H1 (cell line): ENCODE data around the gene SLC35D2. TPM values are rescaled to one million over a fixed set of nuclear protein-coding genes. Genes with fewer than 3 reads are reported as not detected.

Experiments
- CHD1 ChIP-seq: IDR thresholded peaks from 2 replicates; pipeline ENCODE4 v1.6.1; 2012; ENCODE audit warnings: low read depth, low read length, improper control_type of control experiment
- RBBP5 ChIP-seq: IDR thresholded peaks from 2 replicates; pipeline ENCODE4 v1.7.1; 2012; ENCODE audit warnings: low read depth, mild to moderate bottlenecking, inconsistent platforms, low read length, moderate library complexity, borderline replicate concordance
- RFX5 ChIP-seq: IDR thresholded peaks from 2 replicates; pipeline ENCODE4 v1.6.1; 2011; ENCODE audit warnings: low read depth, low read length, improper control_type of control experiment, borderline replicate concordance
- SP4 ChIP-seq: IDR thresholded peaks from 2 replicates; pipeline ENCODE4 v1.6.1; 2012; ENCODE audit warnings: low read length, inconsistent platforms
- SRF ChIP-seq: IDR thresholded peaks from 2 replicates; pipeline ENCODE4 v1.6.1; 2011; ENCODE audit warnings: mild to moderate bottlenecking, low read depth, low read length, moderate library complexity
- polyA plus RNA-seq, 7 experiments: library from polyadenylated mRNA; depleted of rRNA in 3 of 7; stranded (reverse) in 5 of 7; unstranded in 2 of 7; fragments of >200 nt in 5 of 7; fragments of 200-250 nt in 2 of 7; gene quantifications; 1 replicate in 5 of 7; 2 replicates in 1 of 7; 4 replicates in 1 of 7; pipeline versions ENCODE4 v1.2.1 to v1.2.3, GENCODE V29; 2011 to 2013; ENCODE audit warnings: missing spikeins in 2 of 7, mixed read lengths in 2 of 7
- total RNA-seq: library from RNA; stranded (reverse); fragmentation: NEBNext Ultra II Directional; extraction: Animal tissue kit (Norgen Biotek cat#: 25700); gene quantifications from 2 replicates; pipeline ENCODE4 v1.2.1, GENCODE V29; 2021

Gene SLC35D2
- total and polyA plus RNA-seq, 2 of the 8 experiments (the other 6 are each of a cell fraction or from before 2014, with no cell fraction given), result 9.6 to 11.5 TPM

DNA sequence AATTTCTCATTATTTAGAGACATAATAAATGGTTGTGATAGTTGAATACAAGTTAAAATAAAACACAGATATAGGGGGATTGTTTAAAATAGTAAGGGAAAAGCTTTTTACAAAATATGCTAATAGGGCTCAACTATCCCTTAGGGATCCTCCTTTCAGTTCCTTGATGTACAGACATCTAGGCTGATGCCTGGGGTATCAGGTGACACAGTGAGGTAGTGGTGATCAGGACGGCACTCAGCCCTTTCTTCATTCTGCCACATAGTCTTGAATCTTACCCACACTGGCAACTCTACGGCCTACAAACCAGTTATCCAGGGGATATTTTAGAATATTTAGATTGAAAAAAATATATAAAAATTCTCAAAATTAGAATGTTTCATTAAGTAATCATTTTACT is 12.5 kb upstream of the SLC35D2 start (continued):
- no peak for TF ChIP-seq CHD1
- no peak for TF ChIP-seq RBBP5
- TF ChIP-seq SP4, result no peak
- TF ChIP-seq RFX5, result no peak
- TF ChIP-seq SRF, result no peak
- TF ChIP-seq, all 59 proteins: peak for 0
